HepG2 (cell line): ENCODE data around the gene LENEP. TPM values are rescaled to one million over a fixed set of nuclear protein-coding genes. Genes with fewer than 3 reads are reported as not detected.

ENCODE experiments used
- ATM ChIP-seq: fragments of 450-650 bp; IDR thresholded peaks from 2 replicates; pipeline ENCODE4 v1.7.1; 2017; ENCODE audit warnings: mild to moderate bottlenecking, borderline replicate concordance
- CEBPG ChIP-seq: IDR thresholded peaks from 2 replicates; pipeline ENCODE4 v1.6.1; 2016
- CENPT ChIP-seq: sonication (generic); formaldehyde crosslinking; IDR thresholded peaks from 2 replicates; pipeline ENCODE4 v1.8.0; 2022; ENCODE audit warnings: low read depth, mild to moderate bottlenecking, moderate library complexity, missing genetic modification reagents
- HNF4A ChIP-seq: sonication (generic); formaldehyde crosslinking; IDR thresholded peaks from 2 replicates; pipeline ENCODE4 v1.4.0; 2020; ENCODE audit warnings: missing genetic modification reagents
- HNRNPH1 ChIP-seq: fragments of 200-400 bp; formaldehyde crosslinking; optimal IDR thresholded peaks from 2 replicates; pipeline ENCODE3; 2017; ENCODE audit warnings: mild to moderate bottlenecking, low read depth, low read length
- HNRNPK ChIP-seq: fragments of 200-400 bp; formaldehyde crosslinking; IDR thresholded peaks from 2 replicates; pipeline ENCODE4 v1.6.1; 2018; ENCODE audit warnings: low read length, low read depth, moderate library complexity, mild to moderate bottlenecking; ENCODE audit not compliant: poor library complexity, severe bottlenecking
- MAF1 ChIP-seq: sonication (generic); formaldehyde crosslinking; IDR thresholded peaks from 2 replicates; pipeline ENCODE4 v1.5.0; 2020; ENCODE audit warnings: missing genetic modification reagents, borderline replicate concordance
- PHF21A ChIP-seq: sonication (generic); formaldehyde crosslinking; IDR thresholded peaks from 2 replicates; pipeline ENCODE4 v1.5.0; 2020; ENCODE audit warnings: mild to moderate bottlenecking, missing genetic modification reagents
- PHF5A ChIP-seq: IDR thresholded peaks from one replicate; pipeline ENCODE4 v1.6.1; 2018; ENCODE audit warnings: low read depth, missing genetic modification reagents; ENCODE audit not compliant: unreplicated experiment
- SATB2 ChIP-seq: sonication (generic); formaldehyde crosslinking; IDR thresholded peaks from 2 replicates; pipeline ENCODE4 v1.5.0; 2020; ENCODE audit warnings: missing genetic modification reagents
- SOX5 ChIP-seq: IDR thresholded peaks from 2 replicates; pipeline ENCODE4 v1.6.1; 2016; ENCODE audit warnings: borderline replicate concordance
- ZNF234 ChIP-seq: sonication (generic); formaldehyde crosslinking; conservative IDR thresholded peaks from 2 replicates; pipeline ENCODE4 v1.5.1; 2020; ENCODE audit warnings: mild to moderate bottlenecking, missing genetic modification reagents
- ZNF446 ChIP-seq: sonication (generic); formaldehyde crosslinking; IDR thresholded peaks from 2 replicates; pipeline ENCODE4 v1.5.0; 2020; ENCODE audit warnings: mild to moderate bottlenecking, missing genetic modification reagents
- ZNF766 ChIP-seq: sonication (generic); formaldehyde crosslinking; IDR thresholded peaks from 2 replicates; pipeline ENCODE4 v1.5.0; 2020; ENCODE audit warnings: missing genetic modification reagents, borderline replicate concordance
- ZSCAN25 ChIP-seq: sonication (generic); formaldehyde crosslinking; IDR thresholded peaks from 2 replicates; pipeline ENCODE4 v1.8.0; 2022; ENCODE audit warnings: mild to moderate bottlenecking, missing genetic modification reagents
- ZSCAN29 ChIP-seq: sonication (generic); formaldehyde crosslinking; conservative IDR thresholded peaks from 2 replicates; pipeline ENCODE4 v1.4.0; 2020; ENCODE audit warnings: mild to moderate bottlenecking, missing genetic modification reagents
- polyA plus RNA-seq, 8 experiments: library from polyadenylated mRNA; depleted of rRNA in 3 of 8; stranded (reverse) in 7 of 8; unstranded in 1 of 8; fragments of >200 nt; fragmentation: Illumina TruSeq in 4 of 8; extraction: Trizol in 4 of 8; gene quantifications; 2 replicates each; pipeline versions ENCODE4 v1.2.1 to v1.2.3, GENCODE V29; 2011 to 2016; ENCODE audit warnings: low read depth in 4 of 8, missing spikeins in 1 of 8, mixed read lengths in 1 of 8; ENCODE audit not compliant: insufficient read depth in 1 of 8
- total RNA-seq, 5 experiments: library from RNA; depleted of rRNA; stranded (reverse); fragments of >200 nt; fragmentation: Illumina TruSeq; extraction: Trizol; gene quantifications; 2 replicates each; pipeline ENCODE4 v1.2.3, GENCODE V29; 2016; ENCODE audit warnings: low read depth in 1 of 5
- TF ChIP-seq, protein P1 (sequence below): sonication (generic); formaldehyde crosslinking; IDR thresholded peaks from 2 replicates; pipeline ENCODE4 v1.5.0; 2020; ENCODE audit warnings: mild to moderate bottlenecking, missing genetic modification reagents
- TF ChIP-seq, protein P2 (sequence below): sonication (generic); formaldehyde crosslinking; conservative IDR thresholded peaks from 2 replicates; pipeline ENCODE4 v1.5.0; 2020; ENCODE audit warnings: missing genetic modification reagents
- TF ChIP-seq, protein P3 (sequence below), 2 experiments: sonication (generic) in 1 of 2; formaldehyde crosslinking in 1 of 2; IDR thresholded peaks; 2 replicates each; pipeline versions ENCODE4 v1.4.0 to v1.6.1; 2016 to 2020; ENCODE audit warnings: borderline replicate concordance in 1 of 2, low read depth in 1 of 2, mild to moderate bottlenecking in 1 of 2, missing genetic modification reagents in 1 of 2
- TF ChIP-seq, protein P4 (sequence below): sonication (generic); formaldehyde crosslinking; IDR thresholded peaks from 2 replicates; pipeline ENCODE4 v1.8.0; 2022; ENCODE audit warnings: mild to moderate bottlenecking, missing genetic modification reagents, borderline replicate concordance

LENEP gene
- total and polyA plus RNA-seq, 2 of the 13 experiments (the other 11 are each of a cell fraction or from before 2014, with no cell fraction given), result 0.29 TPM; not detected in 1

DNA sequence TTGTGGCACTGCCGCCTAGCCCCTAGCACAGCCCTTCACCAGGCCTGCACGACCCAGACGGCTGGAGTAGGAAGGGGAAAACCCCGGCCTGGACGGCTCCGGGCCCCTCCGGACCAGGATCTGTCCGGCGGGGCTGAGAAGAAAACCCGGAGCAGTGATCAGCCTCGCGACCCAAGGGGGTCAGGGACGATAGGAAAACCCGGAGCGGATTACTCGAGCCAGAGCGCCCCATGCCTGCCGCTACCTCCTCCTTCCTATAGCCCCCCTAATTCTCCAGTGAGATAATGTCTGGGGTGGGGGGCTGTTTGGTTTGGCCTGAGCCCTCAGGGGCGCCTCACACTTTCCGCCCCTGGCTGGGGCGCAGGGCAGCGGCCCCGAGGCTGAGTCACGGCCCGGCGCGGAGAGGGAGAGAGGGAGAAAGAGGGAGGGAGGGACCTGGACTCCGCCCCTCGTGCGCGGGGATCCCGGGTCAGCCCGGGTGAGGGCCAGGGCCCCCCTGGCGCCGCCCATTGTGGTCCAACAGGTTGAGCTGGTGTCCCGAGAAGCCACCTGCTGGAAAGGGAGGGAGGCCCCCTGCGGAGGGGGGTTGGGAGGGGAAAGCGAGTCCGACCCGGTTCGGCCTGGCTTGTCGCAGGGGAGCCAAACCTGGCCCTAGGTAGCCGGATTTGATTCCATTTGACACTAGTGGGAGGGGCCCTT, 7.5 kb downstream of the LENEP start (continued):
- TF ChIP-seq, protein P1, sequence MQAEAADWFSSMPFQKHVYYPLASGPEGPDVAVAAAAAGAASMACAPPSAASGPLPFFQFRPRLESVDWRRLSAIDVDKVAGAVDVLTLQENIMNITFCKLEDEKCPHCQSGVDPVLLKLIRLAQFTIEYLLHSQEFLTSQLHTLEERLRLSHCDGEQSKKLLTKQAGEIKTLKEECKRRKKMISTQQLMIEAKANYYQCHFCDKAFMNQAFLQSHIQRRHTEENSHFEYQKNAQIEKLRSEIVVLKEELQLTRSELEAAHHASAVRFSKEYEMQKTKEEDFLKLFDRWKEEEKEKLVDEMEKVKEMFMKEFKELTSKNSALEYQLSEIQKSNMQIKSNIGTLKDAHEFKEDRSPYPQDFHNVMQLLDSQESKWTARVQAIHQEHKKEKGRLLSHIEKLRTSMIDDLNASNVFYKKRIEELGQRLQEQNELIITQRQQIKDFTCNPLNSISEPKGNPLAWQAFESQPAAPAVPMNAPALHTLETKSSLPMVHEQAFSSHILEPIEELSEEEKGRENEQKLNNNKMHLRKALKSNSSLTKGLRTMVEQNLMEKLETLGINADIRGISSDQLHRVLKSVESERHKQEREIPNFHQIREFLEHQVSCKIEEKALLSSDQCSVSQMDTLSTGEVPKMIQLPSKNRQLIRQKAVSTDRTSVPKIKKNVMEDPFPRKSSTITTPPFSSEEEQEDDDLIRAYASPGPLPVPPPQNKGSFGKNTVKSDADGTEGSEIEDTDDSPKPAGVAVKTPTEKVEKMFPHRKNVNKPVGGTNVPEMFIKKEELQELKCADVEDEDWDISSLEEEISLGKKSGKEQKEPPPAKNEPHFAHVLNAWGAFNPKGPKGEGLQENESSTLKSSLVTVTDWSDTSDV (CRISPR knock-in tag), result no peak
- TF ChIP-seq CEBPG (CRISPR knock-in tag) (peak; percentile 6; the same call in 1 of the 2 replicates), ZSCAN25 (CRISPR knock-in tag) (peak; percentile 72), ZNF446 (CRISPR knock-in tag) (no peak), ZNF766 (0 out of 2 replicates have a peak, but pooled peaks have one; percentile 17), CENPT (CRISPR knock-in tag) (no peak), ZSCAN29 (peak; percentile 55; the same call in 1 of the 2 replicates), MAF1 (CRISPR knock-in tag) (no peak), PHF5A (CRISPR knock-in tag) (no peak), HNF4A (CRISPR knock-in tag) (peak; percentile 54), HNRNPK (peak; percentile 95), SOX5 (CRISPR knock-in tag) (peak; percentile 67; the same call in 1 of the 2 replicates), PHF21A (CRISPR knock-in tag) (peak; percentile 91), ZNF234 (CRISPR knock-in tag) (no peak), SATB2 (CRISPR knock-in tag) (0 out of 2 replicates have a peak, but pooled peaks have one; percentile 5), HNRNPH1 (no peak), ATM (no peak)
- TF ChIP-seq, protein P2, sequence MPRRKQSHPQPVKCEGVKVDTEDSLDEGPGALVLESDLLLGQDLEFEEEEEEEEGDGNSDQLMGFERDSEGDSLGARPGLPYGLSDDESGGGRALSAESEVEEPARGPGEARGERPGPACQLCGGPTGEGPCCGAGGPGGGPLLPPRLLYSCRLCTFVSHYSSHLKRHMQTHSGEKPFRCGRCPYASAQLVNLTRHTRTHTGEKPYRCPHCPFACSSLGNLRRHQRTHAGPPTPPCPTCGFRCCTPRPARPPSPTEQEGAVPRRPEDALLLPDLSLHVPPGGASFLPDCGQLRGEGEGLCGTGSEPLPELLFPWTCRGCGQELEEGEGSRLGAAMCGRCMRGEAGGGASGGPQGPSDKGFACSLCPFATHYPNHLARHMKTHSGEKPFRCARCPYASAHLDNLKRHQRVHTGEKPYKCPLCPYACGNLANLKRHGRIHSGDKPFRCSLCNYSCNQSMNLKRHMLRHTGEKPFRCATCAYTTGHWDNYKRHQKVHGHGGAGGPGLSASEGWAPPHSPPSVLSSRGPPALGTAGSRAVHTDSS, result no peak
- TF ChIP-seq, protein P3, sequence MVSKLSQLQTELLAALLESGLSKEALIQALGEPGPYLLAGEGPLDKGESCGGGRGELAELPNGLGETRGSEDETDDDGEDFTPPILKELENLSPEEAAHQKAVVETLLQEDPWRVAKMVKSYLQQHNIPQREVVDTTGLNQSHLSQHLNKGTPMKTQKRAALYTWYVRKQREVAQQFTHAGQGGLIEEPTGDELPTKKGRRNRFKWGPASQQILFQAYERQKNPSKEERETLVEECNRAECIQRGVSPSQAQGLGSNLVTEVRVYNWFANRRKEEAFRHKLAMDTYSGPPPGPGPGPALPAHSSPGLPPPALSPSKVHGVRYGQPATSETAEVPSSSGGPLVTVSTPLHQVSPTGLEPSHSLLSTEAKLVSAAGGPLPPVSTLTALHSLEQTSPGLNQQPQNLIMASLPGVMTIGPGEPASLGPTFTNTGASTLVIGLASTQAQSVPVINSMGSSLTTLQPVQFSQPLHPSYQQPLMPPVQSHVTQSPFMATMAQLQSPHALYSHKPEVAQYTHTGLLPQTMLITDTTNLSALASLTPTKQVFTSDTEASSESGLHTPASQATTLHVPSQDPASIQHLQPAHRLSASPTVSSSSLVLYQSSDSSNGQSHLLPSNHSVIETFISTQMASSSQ (IDR thresholded peaks at IDR 0.05; ENCODE audit: low read depth), result no peak
- TF ChIP-seq, protein P3 (CRISPR knock-in tag; IDR thresholded peaks at IDR 0.05; ENCODE audit: borderline replicate concordance), result no peak
- TF ChIP-seq, protein P4, sequence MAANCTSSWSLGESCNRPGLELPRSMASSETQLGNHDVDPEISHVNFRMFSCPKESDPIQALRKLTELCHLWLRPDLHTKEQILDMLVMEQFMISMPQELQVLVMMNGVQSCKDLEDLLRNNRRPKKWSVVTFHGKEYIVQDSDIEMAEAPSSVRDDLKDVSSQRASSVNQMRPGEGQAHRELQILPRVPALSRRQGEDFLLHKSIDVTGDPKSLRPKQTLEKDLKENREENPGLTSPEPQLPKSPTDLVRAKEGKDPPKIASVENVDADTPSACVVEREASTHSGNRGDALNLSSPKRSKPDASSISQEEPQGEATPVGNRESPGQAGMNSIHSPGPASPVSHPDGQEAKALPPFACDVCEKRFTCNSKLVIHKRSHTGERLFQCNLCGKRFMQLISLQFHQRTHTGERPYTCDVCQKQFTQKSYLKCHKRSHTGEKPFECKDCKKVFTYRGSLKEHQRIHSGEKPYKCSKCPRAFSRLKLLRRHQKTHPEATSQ (CRISPR knock-in tag), result no peak
